ENCODE results near the gene DLGAP1. TPM values are rescaled to one million over a fixed set of nuclear protein-coding genes. Genes with fewer than 3 reads are reported as not detected.

DLGAP1 gene
- total and polyA plus RNA-seq, 7 donors: 0.13 to 2.6 (median 1.3) TPM; not detected in 1

- Histone ChIP-seq H3K27ac (no peak overlapping the region), H3K9me3 (no peaks in the 10 kb centered on the region), H3K4me1 (no peaks in the 10 kb centered on the region), H3K27me3 (no peaks in the 10 kb centered on the region), H3K4me3 (no peak overlapping the region), H3K36me3 (no peaks in the 10 kb centered on the region)
- DNase-seq: no peak
- WGBS, 2 donors: 94 to 97% methylated on average over 4 of the region's 4 CpGs
- intact Hi-C loops (cut with DNase I): no loop called here
- TF ChIP-seq POLR2A (IDR thresholded peaks at IDR 0.05): no peak
- TF ChIP-seq EP300 (IDR thresholded peaks at IDR 0.05): no peak
- TF ChIP-seq POLR2AphosphoS5 (IDR thresholded peaks at IDR 0.05): no peak
- TF ChIP-seq, protein P1, sequence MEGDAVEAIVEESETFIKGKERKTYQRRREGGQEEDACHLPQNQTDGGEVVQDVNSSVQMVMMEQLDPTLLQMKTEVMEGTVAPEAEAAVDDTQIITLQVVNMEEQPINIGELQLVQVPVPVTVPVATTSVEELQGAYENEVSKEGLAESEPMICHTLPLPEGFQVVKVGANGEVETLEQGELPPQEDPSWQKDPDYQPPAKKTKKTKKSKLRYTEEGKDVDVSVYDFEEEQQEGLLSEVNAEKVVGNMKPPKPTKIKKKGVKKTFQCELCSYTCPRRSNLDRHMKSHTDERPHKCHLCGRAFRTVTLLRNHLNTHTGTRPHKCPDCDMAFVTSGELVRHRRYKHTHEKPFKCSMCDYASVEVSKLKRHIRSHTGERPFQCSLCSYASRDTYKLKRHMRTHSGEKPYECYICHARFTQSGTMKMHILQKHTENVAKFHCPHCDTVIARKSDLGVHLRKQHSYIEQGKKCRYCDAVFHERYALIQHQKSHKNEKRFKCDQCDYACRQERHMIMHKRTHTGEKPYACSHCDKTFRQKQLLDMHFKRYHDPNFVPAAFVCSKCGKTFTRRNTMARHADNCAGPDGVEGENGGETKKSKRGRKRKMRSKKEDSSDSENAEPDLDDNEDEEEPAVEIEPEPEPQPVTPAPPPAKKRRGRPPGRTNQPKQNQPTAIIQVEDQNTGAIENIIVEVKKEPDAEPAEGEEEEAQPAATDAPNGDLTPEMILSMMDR (IDR thresholded peaks at IDR 0.05): no peak
Measured at GRCh38 chr18:3577281-3577855, 877.7 kb downstream of the DLGAP1 start.

DNA sequence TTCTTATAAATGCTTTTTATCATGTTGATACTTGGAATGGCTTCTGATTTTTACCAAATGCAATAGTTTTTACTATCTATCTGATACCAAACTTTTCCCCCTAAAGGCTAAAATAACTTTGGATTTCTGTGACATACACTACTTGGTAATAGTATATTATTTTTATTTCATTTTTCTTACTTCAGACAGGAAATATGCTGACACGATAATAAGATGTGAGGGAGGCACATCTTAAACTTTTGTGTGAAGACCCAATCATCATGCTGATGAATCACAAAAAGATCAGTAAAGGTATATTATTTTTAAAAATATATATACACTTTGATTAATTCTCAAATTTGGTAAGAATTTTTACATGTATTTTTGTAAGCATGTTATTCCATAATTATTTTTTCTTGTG is 882.3 kb downstream of the DLGAP1 start:
- 86 to 95% methylated on average over 1 of the region's 1 CpG for whole genome bisulfite sequencing, 2 donors
- no peaks in the 10 kb centered on the region for H3K4me1 ChIP-seq
- no peak overlapping the region for H3K27ac ChIP-seq
- intact Hi-C loops (cut with DNase I): no loop called here
- no peak for DNase-seq
- no peak for TF ChIP-seq POLR2A (IDR thresholded peaks at IDR 0.05)
- no peaks in the 10 kb centered on the region for H3K36me3 ChIP-seq
- H3K27me3 ChIP-seq: no peaks in the 10 kb centered on the region
- H3K4me3 ChIP-seq: no peak overlapping the region
- no peaks in the 10 kb centered on the region for H3K9me3 ChIP-seq

DNA sequence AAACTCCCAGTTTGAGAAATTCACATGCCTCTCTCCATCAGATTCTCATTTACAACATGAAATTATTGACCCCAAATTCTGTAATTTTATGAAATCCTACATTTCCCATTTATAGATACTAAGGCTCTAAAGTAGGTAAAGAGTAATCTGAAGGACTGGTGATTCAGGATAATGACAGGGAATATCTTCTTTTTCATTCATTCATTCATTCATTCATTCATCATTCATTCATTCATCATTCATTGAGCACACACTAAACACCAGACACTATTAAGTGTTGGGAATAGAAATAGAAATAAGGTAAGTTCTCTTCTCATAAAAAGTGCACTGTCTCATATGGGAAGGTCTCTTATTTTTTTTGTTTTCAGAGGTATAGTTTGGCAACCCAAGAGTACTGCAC is 888.3 kb downstream of the DLGAP1 start:
- intact Hi-C loops (cut with DNase I): no loop called here
- TF ChIP-seq POLR2AphosphoS5 (IDR thresholded peaks at IDR 0.05) (no peak), EP300 (IDR thresholded peaks at IDR 0.05) (no peak), POLR2A (IDR thresholded peaks at IDR 0.05) (no peak)
- TF ChIP-seq, protein P1 (IDR thresholded peaks at IDR 0.05): no peak

DNA sequence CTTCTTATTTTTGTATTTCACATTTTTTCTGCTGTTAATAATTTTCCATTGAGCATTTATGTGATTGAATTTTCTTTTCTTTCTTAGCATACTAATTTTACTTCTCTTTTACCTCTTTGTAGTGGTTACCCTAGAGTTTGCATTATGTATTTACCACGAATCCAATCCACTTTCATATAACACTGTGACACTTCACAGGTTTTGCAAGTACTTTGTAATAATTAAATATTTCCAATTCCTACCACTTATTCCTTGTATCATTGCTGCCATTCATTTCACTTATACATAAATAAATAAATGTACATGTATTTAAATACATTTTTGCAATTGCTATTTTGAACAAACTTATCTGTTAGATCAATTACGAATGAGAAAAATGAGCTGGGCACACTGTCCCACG is 894.4 kb downstream of the DLGAP1 start:
- 73 to 87% methylated on average over 3 of the region's 3 CpGs for WGBS, 2 donors
- no peak overlapping the region for H3K27ac ChIP-seq
- H3K27me3 ChIP-seq: no peaks in the 10 kb centered on the region

More for the DNA sequence above, 888.3 kb downstream of the DLGAP1 start:
- H3K27ac ChIP-seq: no peak overlapping the region
- H3K9me3 ChIP-seq: no peaks in the 10 kb centered on the region
- H3K4me3 ChIP-seq: no peak overlapping the region
- no peak for DNase-seq
- no peaks in the 10 kb centered on the region for H3K36me3 ChIP-seq
- no peaks in the 10 kb centered on the region for H3K27me3 ChIP-seq
- no peaks in the 10 kb centered on the region for H3K4me1 ChIP-seq

GRCh38 chr18:3554811-3555427 is 900.2 kb downstream of the DLGAP1 start:
- H3K4me1 ChIP-seq: no peaks in the 10 kb centered on the region
- intact Hi-C loops (cut with DNase I): no loop called here
- WGBS, 2 donors: 11 to 49% methylated on average over 2 of the region's 2 CpGs
- no peak overlapping the region for H3K27ac ChIP-seq
- no peak overlapping the region for H3K4me3 ChIP-seq
- no peaks in the 10 kb centered on the region for H3K9me3 ChIP-seq
- TF ChIP-seq POLR2AphosphoS5 (IDR thresholded peaks at IDR 0.05) (no peak), EP300 (IDR thresholded peaks at IDR 0.05) (no peak), POLR2A (IDR thresholded peaks at IDR 0.05) (no peak)
- TF ChIP-seq, protein P1 (IDR thresholded peaks at IDR 0.05): no peak
- H3K27me3 ChIP-seq: no peaks in the 10 kb centered on the region
- no peaks in the 10 kb centered on the region for H3K36me3 ChIP-seq
- no peak for DNase-seq

More for the DNA sequence above, 894.4 kb downstream of the DLGAP1 start:
- Histone ChIP-seq H3K4me3 (no peak overlapping the region), H3K4me1 (no peaks in the 10 kb centered on the region), H3K36me3 (no peaks in the 10 kb centered on the region), H3K9me3 (no peaks in the 10 kb centered on the region)
- DNase-seq: no peak
- TF ChIP-seq EP300 (IDR thresholded peaks at IDR 0.05): no peak
- TF ChIP-seq POLR2AphosphoS5 (IDR thresholded peaks at IDR 0.05): no peak
- TF ChIP-seq, protein P1 (IDR thresholded peaks at IDR 0.05): no peak
- intact Hi-C loops (cut with DNase I): no loop called here
